NB4 (cell line): Measurements from ENCODE around the gene GDPD2.

ENCODE experiments used
- MAX ChIP-seq: IDR thresholded peaks from 2 replicates; pipeline ENCODE4 v1.6.1; 2011; ENCODE audit warnings: low read depth, low read length
- MYC ChIP-seq: IDR thresholded peaks from 2 replicates; pipeline ENCODE4 v1.6.1; 2011; ENCODE audit warnings: low read depth, low read length
- POLR2A ChIP-seq: IDR thresholded peaks from 2 replicates; pipeline ENCODE4 v1.6.1; 2011; ENCODE audit warnings: mild to moderate bottlenecking; ENCODE audit not compliant: insufficient read length; ENCODE audit errors: extremely low read depth
- TF ChIP-seq, protein P1 (sequence below): IDR thresholded peaks from one replicate; pipeline ENCODE4 v1.5.1; 2012; ENCODE audit warnings: low read depth, low read length

- TF ChIP-seq, protein P1, sequence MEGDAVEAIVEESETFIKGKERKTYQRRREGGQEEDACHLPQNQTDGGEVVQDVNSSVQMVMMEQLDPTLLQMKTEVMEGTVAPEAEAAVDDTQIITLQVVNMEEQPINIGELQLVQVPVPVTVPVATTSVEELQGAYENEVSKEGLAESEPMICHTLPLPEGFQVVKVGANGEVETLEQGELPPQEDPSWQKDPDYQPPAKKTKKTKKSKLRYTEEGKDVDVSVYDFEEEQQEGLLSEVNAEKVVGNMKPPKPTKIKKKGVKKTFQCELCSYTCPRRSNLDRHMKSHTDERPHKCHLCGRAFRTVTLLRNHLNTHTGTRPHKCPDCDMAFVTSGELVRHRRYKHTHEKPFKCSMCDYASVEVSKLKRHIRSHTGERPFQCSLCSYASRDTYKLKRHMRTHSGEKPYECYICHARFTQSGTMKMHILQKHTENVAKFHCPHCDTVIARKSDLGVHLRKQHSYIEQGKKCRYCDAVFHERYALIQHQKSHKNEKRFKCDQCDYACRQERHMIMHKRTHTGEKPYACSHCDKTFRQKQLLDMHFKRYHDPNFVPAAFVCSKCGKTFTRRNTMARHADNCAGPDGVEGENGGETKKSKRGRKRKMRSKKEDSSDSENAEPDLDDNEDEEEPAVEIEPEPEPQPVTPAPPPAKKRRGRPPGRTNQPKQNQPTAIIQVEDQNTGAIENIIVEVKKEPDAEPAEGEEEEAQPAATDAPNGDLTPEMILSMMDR = no peak
- TF ChIP-seq POLR2A (no peak), MAX (no peak), MYC (no peak)
Observed at GRCh38 chrX:70466968-70467367, 43.9 kb downstream of the GDPD2 start.
